Esophagus muscularis mucosa (tissue), 4 donors: ENCODE measurements around the gene HECA.

Experiments
- EP300 ChIP-seq: sonication (generic); formaldehyde crosslinking; IDR thresholded peaks from one replicate; pipeline ENCODE4 v1.6.1; 2017; ENCODE audit warnings: antibody characterized with exemption
- POLR2A ChIP-seq: fragments of 450-650 bp; IDR thresholded peaks from one replicate; pipeline ENCODE4 v1.6.1; 2017; ENCODE audit warnings: antibody characterized with exemption, moderate library complexity, mild to moderate bottlenecking, low read depth
- POLR2AphosphoS5 ChIP-seq, 2 donors: sonication (generic); formaldehyde crosslinking; IDR thresholded peaks; one replicate each; pipeline ENCODE4 v1.6.1; 2017; ENCODE audit warnings: antibody characterized with exemption in 2 of 2
- TF ChIP-seq, protein P1 (sequence below), 3 experiments: fragments of 200-600 bp in 2 of 3; fragments of 450-650 bp in 1 of 3; sonication (generic) in 2 of 3; IDR thresholded peaks; one replicate each; pipeline ENCODE4 v1.5.1; 2017 to 2019; ENCODE audit warnings: antibody characterized with exemption in 3 of 3, mild to moderate bottlenecking in 2 of 3, moderate library complexity in 1 of 3

DNA sequence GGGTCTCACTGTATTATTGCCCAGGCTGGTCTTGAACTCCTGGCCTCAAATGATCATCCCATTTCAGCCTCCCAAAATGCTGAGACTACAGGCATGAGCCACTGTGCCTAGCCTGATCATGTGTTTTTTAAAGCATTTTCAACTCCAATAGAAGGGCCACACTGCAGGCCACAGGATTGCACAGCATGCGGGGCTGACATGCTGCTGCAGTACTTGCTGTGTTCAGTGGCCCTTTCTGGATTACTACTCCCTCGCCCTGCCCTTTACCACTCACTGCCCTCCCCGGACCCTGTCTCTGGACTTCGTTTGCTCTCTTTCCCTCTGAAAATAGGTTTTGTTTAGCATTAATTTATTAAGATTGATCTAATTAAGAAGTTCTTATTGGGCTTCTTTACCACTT, 37.3 kb downstream of the HECA start:
- TF ChIP-seq, protein P1, sequence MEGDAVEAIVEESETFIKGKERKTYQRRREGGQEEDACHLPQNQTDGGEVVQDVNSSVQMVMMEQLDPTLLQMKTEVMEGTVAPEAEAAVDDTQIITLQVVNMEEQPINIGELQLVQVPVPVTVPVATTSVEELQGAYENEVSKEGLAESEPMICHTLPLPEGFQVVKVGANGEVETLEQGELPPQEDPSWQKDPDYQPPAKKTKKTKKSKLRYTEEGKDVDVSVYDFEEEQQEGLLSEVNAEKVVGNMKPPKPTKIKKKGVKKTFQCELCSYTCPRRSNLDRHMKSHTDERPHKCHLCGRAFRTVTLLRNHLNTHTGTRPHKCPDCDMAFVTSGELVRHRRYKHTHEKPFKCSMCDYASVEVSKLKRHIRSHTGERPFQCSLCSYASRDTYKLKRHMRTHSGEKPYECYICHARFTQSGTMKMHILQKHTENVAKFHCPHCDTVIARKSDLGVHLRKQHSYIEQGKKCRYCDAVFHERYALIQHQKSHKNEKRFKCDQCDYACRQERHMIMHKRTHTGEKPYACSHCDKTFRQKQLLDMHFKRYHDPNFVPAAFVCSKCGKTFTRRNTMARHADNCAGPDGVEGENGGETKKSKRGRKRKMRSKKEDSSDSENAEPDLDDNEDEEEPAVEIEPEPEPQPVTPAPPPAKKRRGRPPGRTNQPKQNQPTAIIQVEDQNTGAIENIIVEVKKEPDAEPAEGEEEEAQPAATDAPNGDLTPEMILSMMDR (IDR thresholded peaks at IDR 0.05): no peak
- TF ChIP-seq POLR2AphosphoS5 (IDR thresholded peaks at IDR 0.05): no peak
- no peak for TF ChIP-seq EP300
- no peak for TF ChIP-seq POLR2A
